Astrocyte (in vitro differentiated cells and primary cell): ENCODE results near the gene RNF121.

Source experiments
- CTCF ChIP-seq: IDR thresholded peaks from 2 replicates; pipeline ENCODE4 v1.5.1; 2011; ENCODE audit warnings: low read depth, mild to moderate bottlenecking, inconsistent platforms, low read length, moderate library complexity; ENCODE audit not compliant: insufficient read depth
- EZH2 ChIP-seq: IDR thresholded peaks from 2 replicates; pipeline ENCODE4 v1.6.1; 2012; ENCODE audit warnings: mild to moderate bottlenecking, low read length, inconsistent platforms; ENCODE audit not compliant: insufficient read depth

GRCh38 chr11:71991494-71991893, 62.6 kb downstream of the RNF121 start:
- TF ChIP-seq EZH2, result no peak
- no peak for TF ChIP-seq CTCF
